HG03159 (cell line): ENCODE data around the gene CAD.
"Not testable (repeated sequence)": the region's sequence is repeated elsewhere in the genome, so short reads cannot be mapped to it uniquely, and the experiment has no call there.

Experiments used
- ATAC-seq: cut with Tn5 transposase; IDR thresholded peaks from one replicate; pipeline ENCODE4 v1.9.1; 2021; ENCODE audit warnings: mild to moderate bottlenecking, moderate library complexity; ENCODE audit not compliant: unreplicated experiment

Gene CAD

GRCh38 chr2:27217173-27218121 lies at the start of gene CAD:
CAD (plus strand) TSS chr2:27217369; CDS start chr2:27217552, 183 bp downstream.
- peak; percentile 77 for ATAC-seq

DNA sequence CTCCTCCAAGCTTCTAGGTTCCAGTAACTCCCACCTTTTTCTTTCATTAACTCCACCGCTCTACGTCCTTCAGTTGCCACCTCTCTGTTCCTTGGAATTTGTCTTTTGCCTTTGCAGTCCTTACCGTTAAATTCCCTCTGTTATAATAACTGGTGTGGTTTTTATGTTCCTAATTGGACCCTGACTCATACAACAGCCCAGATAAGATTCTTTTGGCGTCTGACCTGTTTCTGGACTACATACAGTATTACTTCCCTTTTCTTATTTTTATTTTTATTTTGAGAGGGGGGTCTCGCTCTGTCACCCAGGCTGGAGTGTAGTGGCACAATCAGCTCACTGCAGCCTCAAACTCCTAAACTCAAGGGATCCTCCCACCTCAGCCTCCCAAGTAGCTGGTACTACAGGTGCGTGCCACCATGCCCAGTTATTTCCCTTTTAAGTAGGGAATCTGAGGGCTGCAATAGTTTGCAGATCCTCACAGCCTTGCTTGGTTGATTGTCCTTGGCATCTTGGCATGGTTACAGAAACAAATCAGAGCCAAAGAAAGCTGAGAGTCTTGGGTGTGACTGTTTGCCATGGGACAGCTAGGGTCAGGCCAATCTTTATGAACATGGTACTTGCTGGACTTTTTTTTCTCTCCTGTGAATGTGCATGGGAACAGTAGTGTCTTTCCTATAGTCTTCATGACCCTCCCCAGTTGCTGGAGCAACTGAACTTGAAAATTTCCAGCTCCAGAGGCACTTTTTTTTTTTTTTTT lies 46.4 kb upstream of the CAD start:
- ATAC-seq: no peak

- ATAC-seq: no peak
Measured at GRCh38 chr2:27171351-27171848, 45.8 kb upstream of the CAD start.

DNA sequence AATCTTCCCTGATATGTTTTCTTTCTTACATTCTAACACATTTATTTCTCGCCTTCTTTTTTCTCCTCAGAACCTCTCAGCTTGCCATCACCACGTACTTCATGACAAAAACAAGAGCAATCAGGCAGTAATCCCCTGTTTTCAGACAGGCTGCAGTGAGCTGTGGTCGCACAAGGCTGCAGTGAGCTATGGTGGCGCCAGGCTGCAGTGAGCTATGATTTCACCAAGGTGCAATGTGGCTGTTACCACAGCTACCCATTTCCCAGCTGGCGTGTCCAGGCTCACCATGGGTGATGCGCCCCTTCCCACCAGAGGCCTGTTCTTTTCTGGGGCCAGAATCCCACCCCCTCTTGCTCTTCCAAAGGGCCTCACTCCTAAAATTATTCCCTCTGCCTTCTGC lies 42.5 kb upstream of the CAD start:
- ATAC-seq: no peak

- ATAC-seq: no peak
Measured at GRCh38 chr2:27175330-27175729, 41.8 kb upstream of the CAD start.

- not testable (repeated sequence) for ATAC-seq
Measured at GRCh38 chr2:27175781-27176180, 41.4 kb upstream of the CAD start.

- ATAC-seq: no peak
Measured at GRCh38 chr2:27177441-27178351, 39.5 kb upstream of the CAD start.

- ATAC-seq: no peak
Measured at GRCh38 chr2:27178469-27178868, 38.7 kb upstream of the CAD start.

DNA sequence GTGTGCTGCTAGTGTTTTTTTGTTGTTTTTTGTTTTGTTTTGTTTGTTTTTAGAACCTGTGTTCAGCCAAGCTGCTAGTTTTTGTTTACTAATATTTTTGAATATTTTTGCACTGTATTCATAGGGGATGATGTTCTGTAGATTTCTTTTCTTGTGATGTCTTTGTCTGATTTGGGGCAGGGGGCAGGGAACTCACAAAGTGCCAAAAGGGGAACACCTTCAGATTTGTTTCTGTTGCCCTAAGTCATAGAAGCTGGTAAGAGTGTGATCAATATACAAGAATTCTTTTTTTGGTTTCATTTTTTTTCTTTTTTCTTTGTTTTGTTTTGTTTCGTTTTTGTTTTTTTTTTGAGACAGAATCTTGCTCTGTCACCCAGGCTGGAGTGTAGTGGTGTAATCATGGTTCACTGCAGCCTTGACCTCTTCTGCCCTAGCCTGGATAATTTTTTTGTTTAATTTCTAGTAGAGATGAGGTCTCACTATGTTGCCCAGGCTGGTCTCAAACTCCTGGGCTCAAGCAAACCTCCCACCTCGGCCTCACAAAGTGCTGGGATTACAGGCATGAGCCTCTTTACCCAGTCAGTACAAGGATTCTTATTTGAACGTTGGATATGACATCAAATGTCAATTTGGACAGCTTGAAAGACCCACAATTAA lies 37.7 kb upstream of the CAD start:
- ATAC-seq: no peak

GRCh38 chr2:27182346-27182745 lies 34.8 kb upstream of the CAD start:
- ATAC-seq: no peak

- no peak for ATAC-seq
Measured at GRCh38 chr2:27184115-27184514, 33.1 kb upstream of the CAD start.

DNA sequence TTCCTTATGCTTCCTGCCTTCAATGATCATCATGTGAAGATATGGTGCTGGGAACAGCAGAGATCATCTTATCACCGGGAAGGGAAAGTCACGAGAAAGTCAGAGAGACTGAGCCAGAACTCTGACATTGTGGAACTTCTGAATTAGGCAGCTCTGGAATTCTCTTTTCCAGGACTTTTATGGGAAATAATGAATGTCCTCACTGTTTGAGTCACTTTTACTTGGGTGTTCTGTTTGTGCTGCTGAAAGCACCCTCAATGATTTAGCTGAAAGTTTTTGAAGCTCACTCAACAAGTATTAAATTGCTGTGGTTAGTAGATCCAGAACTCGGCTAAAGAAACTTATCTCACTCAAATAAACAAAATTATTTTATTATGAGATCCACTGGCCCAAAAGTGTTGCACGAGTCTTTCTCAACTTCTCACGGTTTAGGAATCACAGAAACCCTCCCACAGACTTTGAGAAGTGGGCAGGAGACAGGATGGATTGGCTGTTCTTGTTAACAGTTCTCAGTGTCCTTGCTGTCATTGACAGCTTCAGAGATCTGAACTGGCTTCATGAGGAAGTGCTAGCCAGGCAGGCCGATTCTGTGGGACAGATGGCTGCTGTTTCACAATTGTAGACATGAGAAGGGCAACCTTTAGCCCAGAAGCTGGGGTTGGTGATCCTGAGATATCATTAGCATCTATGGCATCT lies 31.7 kb upstream of the CAD start:
- no peak for ATAC-seq

- ATAC-seq: no peak
Measured at GRCh38 chr2:27186613-27187345, 30.4 kb upstream of the CAD start.

- no peak for ATAC-seq
Measured at GRCh38 chr2:27189989-27190388, 27.2 kb upstream of the CAD start.

DNA sequence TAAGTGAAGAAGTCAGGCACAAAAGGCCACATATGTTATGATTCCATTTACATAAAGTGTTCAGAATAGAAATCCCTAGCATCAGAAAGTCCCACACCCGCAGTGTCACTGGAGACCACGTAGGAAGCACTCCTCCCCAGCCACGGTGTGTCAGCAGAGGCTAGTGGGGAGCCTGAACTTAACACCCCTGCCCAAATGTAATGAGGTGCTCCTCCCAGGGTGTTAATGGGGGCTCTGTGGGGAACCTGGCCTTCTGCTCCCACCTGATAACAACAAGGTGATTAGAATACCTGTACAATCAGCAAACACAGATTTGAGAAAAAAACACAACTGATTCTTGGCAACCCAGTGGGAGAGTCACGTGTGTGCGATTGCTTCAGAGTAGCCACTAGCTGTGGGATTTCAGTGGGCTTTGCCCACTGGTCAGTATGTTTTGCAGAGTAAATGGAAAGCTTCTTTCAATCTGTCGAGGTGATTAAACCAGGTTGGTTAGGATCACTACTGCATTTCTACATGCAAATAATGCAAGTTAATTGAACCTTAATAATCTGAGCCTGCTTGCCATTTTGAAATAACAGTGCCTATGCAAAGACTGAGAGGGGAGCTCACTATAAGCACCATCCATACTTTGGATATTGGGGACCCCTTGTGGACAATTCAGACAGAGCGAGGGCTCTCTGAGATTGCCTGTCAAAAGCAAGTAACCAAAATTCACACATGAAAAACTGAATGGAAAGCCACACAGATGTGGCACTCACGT lies 25.9 kb upstream of the CAD start:
- ATAC-seq: no peak

- no peak for ATAC-seq
Measured at GRCh38 chr2:27194538-27195354, 22.4 kb upstream of the CAD start.

GRCh38 chr2:27195799-27196198 lies 21.4 kb upstream of the CAD start:
- ATAC-seq: not testable (repeated sequence)
